Activated CD8-positive, alpha-beta memory T cell treated with anti-CD3 and anti-CD28 coated beads for 36 hours (primary cell): ENCODE results near the gene TCF19. TPM values are rescaled to one million over a fixed set of nuclear protein-coding genes. Genes with fewer than 3 reads are reported as not detected.
"Not testable (repeated sequence)": the region's sequence is repeated elsewhere in the genome, so short reads cannot be mapped to it uniquely, and the experiment has no call there.

Source experiments
- CTCF ChIA-PET: fragments of 350-600 bp; sonication (Branson Sonifier 250); formaldehyde crosslinking; loops from one replicate; lab custom pipeline; 2021; ENCODE audit warnings: antibody characterized with exemption; lab: Charles Lee
- POLR2A ChIA-PET: fragments of 350-600 bp; sonication (Branson Sonifier 250); formaldehyde crosslinking; loops from one replicate; lab custom pipeline; 2021; ENCODE audit warnings: antibody characterized with exemption; lab: Charles Lee
- total RNA-seq, 2 experiments: library from RNA; stranded (reverse); gene quantifications; one replicate each; pipeline ENCODE4 v1.2.3, GENCODE V29; 2021

The TCF19 gene
- total RNA-seq, 2 experiments from 2014 or later, result 98.1 to 103 TPM

DNA sequence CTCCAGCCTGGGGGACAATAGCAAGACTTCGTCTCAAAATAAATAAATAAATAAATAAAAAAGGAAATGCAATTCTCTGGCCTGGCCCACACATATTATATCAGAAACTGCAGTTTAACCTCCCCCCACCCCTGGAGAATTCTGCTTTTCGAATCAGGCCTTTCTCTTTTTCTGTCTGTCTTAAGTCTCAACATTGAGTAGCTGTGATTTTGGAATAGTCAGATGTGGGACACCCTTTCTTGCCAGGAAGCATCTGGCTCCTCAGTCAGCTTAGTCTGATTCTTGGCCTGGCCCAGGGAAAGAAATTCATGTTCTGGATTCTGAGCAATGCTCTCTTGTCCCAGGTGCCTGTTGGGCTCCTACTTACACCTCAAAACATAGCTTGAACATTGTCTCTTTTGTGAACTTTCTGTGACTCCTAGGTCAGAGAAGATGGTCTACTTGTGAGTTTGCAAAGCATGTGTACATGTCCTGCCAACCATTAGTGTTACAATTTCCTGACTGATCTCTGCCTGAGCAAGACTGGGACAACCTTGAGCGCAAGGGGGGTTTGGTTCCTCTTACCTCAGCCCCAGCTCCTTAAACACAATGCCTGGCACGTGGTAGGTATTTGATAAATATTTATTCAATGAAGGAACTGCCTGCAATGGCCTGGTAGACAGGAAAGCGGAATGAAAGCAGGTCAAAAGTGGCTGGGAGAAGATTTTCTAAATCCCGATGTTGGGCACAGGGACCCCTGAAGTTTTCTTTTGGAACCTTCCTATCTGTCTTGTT lies 35.9 kb downstream of the TCF19 start:
- ChIA-PET CTCF (interaction anchor here (0.9 to 5.0 kb wide), 3 partner anchors 16 to 181 kb away, joined by 3 to 37 read pairs (median 3); no protein-coding TSS in a partner anchor), POLR2A (no interaction called here)

DNA sequence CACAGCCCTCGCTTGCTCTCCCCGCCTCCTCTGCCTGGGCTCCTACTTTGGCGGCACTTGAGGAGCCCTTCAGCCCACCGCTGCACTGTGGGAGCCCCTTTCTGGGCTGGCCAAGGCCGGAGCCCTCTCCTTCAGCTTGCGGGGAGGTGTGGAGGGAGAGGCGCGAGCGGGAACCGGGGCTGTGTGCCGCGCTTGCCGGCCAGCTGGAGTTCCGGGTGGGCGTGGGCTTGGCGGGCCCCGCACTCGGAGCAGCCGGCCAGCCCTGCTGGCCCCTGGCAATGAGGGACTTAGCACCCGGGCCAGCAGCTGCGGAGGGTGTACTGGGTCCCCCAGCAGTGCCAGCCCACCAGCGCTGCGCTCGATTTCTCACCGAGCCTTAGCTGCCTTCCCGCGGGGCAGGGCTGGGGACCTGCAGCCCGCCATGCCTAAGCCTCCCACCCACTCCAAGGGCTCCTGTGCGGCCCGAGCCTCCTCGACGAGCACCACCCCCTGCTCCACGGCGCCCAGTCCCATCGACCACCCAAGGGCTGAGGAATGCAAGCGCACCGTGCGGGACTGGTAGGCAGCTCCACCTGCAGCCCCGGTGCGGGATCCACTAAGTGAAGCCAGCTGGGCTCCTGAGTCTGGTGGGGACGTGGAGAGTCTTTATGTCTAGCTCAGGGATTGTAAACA lies 37.1 kb downstream of the TCF19 start:
- ChIA-PET CTCF (interaction anchor here (0.5 to 5.0 kb wide), 2 partner anchors 171 to 1132 kb away, joined by 3 to 37 read pairs; no protein-coding TSS in a partner anchor), POLR2A (interaction anchor here (0.6 kb wide), 1 partner anchor 77 kb away, joined by 3 read pairs; no protein-coding TSS in a partner anchor)

DNA sequence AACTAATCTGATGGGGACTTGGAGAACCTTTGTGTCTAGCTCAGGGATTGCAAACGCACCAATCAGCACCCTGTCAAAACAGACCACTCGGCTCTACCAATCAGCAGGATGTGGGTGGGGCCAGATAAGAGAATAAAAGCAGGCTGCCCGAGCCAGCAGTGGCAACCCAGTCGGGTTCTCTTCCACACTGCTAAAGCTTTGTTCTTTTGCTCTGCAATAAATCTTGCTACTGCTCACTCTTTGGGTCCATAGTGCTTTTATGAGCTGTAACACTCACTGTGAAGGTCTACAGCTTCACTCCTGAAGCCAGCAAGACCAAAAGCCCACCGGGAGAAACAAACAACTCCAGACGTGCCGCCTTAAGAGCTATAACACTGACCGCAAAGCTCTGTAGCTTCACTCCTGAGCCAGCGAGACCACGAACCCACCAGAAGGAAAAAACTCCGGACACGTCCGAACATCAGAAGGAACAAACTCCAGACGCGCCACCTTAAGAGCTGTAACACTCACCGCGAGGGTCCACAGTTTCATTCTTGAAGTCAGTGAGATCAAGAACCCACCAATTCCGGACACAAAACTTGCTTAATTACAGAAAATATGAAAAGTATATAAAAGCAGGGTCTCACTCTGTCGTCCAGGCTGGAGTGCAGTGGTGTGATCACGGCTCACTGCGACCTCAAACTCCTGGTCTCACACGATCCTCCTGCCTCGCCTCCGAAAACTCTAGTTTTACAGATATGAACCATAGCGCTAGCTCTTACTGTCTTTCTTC lies 38.0 kb downstream of the TCF19 start:
- ChIA-PET CTCF (interaction anchor here (0.5 to 5.0 kb wide), 7 partner anchors 26 to 1131 kb away, joined by 3 to 37 read pairs (median 3); no protein-coding TSS in a partner anchor), POLR2A (interaction anchor here (0.6 kb wide), 2 partner anchors 76 to 366 kb away, joined by 3 to 5 read pairs; no protein-coding TSS in a partner anchor)

DNA sequence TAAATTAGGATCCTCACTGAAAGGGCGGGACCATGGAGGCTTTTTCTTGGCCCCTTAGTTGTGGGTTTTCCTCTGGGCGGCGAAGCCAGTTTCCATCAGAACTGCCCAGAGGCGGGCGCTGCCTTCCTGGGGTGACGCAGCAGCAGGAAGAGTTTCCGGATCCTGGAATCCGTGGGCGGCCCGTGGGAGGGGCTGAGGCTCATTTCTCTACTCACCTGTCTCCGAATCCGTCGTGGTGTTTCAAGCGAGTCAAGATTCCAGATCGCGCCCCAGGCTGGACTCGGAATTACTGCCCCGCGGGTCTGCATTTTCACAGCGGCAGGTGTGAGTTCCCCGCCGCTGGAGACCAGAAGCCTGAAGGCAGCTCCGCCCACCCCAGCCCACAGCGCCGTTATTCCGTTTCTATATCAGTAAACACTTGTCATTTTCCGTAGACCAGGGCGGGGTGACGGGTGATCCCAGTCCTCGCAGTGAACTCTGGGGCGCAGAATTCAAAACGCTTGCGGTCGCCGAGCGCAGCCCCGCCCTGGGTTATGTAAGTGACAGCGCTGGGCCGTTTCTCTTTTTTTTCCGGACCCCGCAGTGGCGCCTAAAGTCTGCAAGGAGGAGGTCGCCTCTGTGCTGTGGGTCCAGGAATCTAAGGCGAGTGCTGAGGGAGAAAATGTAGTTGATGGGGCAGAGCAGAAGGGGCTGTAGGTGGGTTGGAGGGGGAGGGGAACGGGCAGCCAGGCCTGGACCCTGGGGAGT lies 39.3 kb downstream of the TCF19 start:
- ChIA-PET CTCF (interaction anchor here (0.6 to 5.0 kb wide), 8 partner anchors 37 to 298 kb away, joined by 3 to 37 read pairs (median 3); no protein-coding TSS in a partner anchor), POLR2A (interaction anchor here (0.7 to 1.5 kb wide), 4 partner anchors 19 to 168 kb away, joined by 3 to 7 read pairs (median 4); no protein-coding TSS in a partner anchor)

DNA sequence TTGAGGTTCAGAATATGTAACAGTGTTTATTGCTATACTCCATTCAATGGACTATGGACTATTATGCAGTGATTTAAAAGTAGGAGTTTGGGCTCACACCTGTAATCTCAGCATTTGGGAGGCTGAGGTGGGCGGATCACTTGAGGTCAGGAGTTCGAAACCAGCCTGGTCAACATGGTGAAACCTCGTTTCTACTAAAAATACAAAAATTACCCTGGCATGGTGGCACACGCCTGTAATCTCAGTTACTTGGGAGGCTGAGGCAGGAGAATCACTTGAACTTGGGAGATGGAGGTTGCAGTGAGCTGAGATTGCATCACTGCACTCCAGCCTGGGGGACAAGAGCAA lies 40.7 kb downstream of the TCF19 start:
- CTCF ChIA-PET, result not testable (repeated sequence)
- POLR2A ChIA-PET, result interaction anchor here (1.5 kb wide), 1 partner anchor 167 kb away, joined by 7 read pairs; no protein-coding TSS in a partner anchor

DNA sequence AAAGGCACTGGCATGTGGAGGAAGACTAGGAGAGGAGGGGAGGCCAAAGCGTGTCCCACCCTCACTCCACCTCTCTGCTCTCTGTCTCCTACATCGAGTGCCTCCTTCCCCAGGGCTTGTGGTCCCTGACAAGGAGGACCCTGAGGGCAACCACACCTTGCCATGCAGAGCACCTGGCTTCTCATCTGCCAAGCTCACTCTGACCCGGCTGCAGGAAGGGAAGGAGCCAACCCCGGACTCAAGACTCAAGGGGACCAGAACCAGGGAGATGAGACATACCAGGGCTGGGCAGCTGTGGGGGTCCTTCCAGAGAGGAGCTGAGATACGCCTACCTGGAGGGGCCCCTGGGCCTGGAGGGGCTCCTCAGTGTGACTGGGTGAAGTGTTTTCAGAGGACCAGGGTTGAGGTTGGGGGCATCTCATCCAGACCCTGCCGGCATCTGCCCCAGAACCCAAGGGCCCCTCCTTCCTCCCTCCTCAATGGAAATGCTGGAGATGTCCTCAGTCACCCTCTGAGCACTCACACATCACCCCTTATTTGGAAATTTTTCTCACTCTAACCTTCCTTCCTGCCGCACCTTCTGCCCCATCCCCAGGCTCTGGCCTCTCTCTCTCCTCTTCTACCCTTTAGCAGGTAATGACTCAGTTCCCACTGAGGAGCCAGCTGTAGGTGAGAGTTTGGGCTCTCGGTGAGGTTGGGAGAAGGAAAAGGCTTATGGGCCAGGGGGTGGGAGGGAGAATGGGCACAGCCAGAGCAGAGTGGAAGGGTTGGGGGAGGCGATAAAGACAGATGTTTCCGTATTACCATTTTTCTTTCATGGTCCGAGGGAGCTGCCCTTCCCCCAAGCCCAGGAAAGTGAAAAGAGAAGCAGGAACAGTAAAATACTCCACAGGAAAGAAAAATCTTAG lies 44.1 kb downstream of the TCF19 start:
- ChIA-PET POLR2A (interaction anchor here (1.0 to 1.5 kb wide), 2 partner anchors 66 to 156 kb away, joined by 3 to 4 read pairs; no protein-coding TSS in a partner anchor), CTCF (interaction anchor here (3.0 kb wide), 1 partner anchor 165 kb away, joined by 13 read pairs; no protein-coding TSS in a partner anchor)

DNA sequence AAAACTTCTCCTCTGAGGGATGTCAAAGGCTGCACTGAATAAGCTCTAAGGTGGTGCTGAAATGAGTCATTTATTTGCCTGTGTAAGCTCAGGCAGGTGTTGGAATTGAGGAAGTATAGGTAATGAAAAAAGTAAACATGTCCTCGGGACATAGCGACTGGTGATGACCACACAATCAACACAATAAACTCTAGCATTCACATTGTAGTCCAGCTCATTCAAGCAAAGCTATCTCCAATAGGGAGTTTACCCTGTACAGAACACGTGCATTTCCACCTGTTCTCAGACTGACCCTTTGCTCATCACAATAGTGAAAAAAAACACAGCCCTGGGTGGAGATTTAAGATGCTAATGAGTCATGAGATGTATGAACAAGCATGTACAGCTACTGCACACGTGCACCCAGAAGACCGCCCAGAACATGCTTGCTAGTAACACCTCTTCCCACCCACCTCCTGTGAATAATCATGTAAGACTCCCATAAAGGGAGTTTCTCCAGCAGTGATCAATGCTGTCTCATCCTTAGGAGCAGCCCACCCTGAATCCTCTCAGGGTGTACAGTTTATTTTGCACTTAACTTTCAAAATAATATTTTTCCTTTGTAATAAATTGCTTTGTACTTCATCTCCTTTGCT lies 45.1 kb downstream of the TCF19 start:
- ChIA-PET CTCF (interaction anchor here (0.7 to 3.0 kb wide), 2 partner anchors 44 to 164 kb away, joined by 3 to 13 read pairs; no protein-coding TSS in a partner anchor), POLR2A (interaction anchor here (1.0 to 1.5 kb wide), 2 partner anchors 65 to 155 kb away, joined by 3 to 4 read pairs; no protein-coding TSS in a partner anchor)

DNA sequence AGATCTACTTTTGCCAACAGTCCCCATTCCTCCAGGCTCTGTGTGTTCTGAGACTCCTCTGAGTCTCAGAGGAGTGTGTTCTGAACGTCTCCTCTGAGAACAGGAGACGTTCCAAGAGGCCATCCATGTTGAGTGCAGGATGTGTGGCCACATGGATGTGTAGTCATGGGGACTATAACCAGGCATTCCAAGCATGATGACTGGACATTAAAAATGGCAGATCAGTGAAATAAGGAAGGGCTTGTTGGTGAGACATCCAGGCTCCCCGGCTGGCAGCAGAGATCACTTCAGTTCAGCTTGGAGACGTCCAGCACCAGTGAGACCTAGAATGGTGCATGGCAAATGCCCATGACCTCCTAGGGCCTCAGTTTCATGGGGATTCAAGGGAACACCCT lies 46.4 kb downstream of the TCF19 start:
- POLR2A ChIA-PET, result no interaction called here
- CTCF ChIA-PET, result no interaction called here

DNA sequence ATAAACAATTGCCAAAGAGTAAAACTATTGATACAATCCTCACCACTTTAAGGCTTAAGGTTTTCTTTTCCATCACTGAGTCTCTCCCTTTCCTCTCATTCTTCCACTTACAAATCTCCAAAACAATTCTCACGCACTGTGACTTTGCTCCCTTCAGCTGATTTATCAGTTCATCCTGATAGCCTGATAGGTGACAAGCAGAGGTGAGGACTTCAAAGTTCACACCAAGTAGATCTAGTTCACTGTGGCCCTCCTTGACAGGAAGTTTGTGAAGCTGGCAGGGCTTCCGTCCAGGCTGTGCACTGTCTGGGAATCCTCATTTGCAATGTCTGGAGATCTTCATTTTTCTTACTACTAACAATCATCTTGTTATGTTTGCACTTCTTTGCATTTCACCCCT lies 47.2 kb downstream of the TCF19 start:
- ChIA-PET POLR2A (no interaction called here), CTCF (no interaction called here)

DNA sequence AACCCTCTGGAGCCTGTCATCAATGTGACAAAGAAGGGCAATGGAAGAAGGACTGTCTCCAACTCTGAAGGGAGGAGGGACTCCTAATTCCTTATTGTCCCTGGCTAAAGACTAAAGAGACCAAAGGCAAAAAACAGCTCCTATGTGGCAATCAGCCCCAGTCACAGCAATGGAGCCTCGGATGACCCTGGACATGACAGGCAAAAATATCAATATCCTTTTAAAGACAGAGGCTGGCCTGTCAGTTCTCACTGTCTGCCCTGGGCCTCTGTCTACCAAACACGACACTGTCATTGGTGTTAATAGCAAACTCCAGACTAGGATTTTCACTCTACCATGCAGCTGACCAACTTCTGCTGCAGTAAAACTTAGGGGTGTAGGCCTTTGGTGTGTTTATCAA lies 50.1 kb downstream of the TCF19 start:
- POLR2A ChIA-PET, result no interaction called here
- CTCF ChIA-PET, result no interaction called here

DNA sequence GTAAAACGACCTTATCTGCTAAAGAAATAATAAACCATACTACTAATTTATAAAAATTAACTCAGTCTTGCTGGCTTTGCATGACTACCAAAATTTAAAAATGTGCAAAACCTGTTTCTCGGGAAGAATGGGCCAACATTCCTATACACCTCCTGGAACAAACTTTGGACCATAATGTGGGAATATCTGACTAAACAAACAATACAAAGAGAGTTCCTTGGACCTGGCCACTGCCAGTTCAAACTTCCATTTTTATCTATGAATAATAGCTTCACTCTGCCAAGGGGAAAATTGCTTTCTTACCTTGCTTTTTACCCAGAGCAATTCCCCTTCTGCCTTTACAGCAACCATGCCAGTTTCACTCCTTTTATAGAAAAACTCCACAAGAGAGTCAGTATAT lies 50.7 kb downstream of the TCF19 start:
- CTCF ChIA-PET, result no interaction called here
- POLR2A ChIA-PET, result no interaction called here

DNA sequence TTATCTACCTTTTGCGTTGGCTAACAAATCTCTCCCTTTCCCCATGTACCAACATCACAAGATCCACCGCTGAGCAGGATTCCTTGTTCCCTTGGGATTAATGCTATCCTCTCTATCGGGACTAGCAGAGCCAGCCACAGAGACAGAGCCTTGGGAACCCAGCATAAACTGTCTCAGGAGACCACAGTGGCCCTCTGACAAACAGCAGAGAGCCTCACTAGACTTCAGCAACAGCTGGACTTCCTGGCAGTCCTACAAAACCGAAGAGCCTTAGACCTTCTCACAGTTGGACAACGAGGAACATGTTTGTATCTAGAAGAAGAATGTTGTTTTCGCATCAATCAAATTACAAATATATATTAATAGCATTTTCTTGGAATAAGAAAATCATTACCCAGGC lies 51.7 kb downstream of the TCF19 start:
- POLR2A ChIA-PET, result no interaction called here

DNA sequence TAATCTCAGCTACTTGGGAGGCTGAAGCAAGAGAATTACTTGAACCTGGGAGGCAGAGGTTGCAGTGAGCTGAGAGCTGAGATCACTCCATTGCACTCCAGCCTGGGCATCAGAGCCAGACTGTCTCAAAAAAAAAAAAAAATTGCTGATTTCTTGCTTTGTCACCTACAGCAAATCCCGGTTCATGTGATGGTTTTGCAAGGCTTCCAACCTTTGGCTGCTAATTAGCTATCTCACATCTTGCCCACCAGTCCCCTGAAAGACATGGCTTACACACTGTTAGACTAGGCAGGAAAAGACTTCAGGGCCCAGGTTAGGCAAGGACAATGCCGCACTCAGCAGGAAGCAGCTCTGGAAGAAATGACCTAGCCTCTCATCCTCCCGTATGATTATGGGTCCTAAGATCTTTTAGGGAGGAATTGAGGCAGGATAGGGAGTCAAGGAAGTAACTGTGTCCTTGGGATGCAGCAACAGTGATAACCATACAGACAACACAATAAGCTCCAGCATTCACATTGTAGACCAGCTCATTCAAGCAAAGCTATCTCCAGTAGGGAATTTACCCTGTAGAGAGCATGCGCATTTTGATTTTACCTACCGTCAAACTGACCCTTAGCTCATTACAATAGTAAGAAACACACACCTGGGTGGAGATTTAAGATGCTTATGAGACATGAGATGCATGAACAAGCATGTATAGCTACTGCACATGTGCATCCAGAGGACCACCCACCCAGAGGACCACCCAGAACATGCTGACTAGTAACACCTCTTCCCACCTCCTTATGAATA lies 52.5 kb downstream of the TCF19 start:
- ChIA-PET POLR2A (interaction anchor here (0.6 kb wide), 1 partner anchor 365 kb away, joined by 3 read pairs; the partner anchor contains the start of gene TNF), CTCF (interaction anchor here (1.2 kb wide), 1 partner anchor 17 kb away, joined by 3 read pairs; no protein-coding TSS in a partner anchor)

More for the DNA sequence above, 51.7 kb downstream of the TCF19 start:
- CTCF ChIA-PET, result interaction anchor here (1.2 kb wide), 1 partner anchor 16 kb away, joined by 3 read pairs; no protein-coding TSS in a partner anchor
